NCI-H1694 treated with DMSO at 0.1 percent for 48 hours (cell line): ENCODE data around the gene CLIP2.
A peak's percentile ranks its signal among the peaks of the same experiment; 100 is the strongest.
"Not testable (repeated sequence)": the region's sequence is repeated elsewhere in the genome, so short reads cannot be mapped to it uniquely, and the experiment has no call there.

Experiments
- DNase-seq: peaks from one replicate; lab custom pipeline; 2025; lab: John Stamatoyannopoulos, UW

CLIP2 gene

GRCh38 chr7:74289018-74289658 is at the start of gene CLIP2:
TSS of gene CLIP2 (plus strand) at chr7:74289407. CDS start at chr7:74317547, 28,140 bp downstream.
- DNase-seq, result peak; percentile 38

GRCh38 chr7:74240482-74240881 is 48.7 kb upstream of the CLIP2 start:
- no peak for DNase-seq

- DNase-seq, result no peak
These were observed 47.1 kb upstream of the CLIP2 start for GRCh38 chr7:74242122-74242443.

- no peak for DNase-seq
These were observed 42.7 kb upstream of the CLIP2 start for GRCh38 chr7:74246497-74246896.

- DNase-seq, result no peak
These were observed 41.1 kb upstream of the CLIP2 start for GRCh38 chr7:74248156-74248555.

GRCh38 chr7:74249058-74249457 is 40.1 kb upstream of the CLIP2 start:
- DNase-seq, result not testable (repeated sequence)

GRCh38 chr7:74252893-74253292 is 36.3 kb upstream of the CLIP2 start:
- no peak for DNase-seq

- DNase-seq, result no peak
These were observed 35.9 kb upstream of the CLIP2 start for GRCh38 chr7:74253331-74253730.

GRCh38 chr7:74253835-74254128 is 35.4 kb upstream of the CLIP2 start:
- DNase-seq, result no peak

GRCh38 chr7:74254129-74254857 is 34.9 kb upstream of the CLIP2 start, which contains the start of gene RFC2:
TSS of gene RFC2 (minus strand) at chr7:74254399. CDS start at chr7:74254383, 16 bp downstream.
- peak; percentile 75 for DNase-seq

GRCh38 chr7:74254858-74255379 is 34.3 kb upstream of the CLIP2 start:
- no peak for DNase-seq

- not testable (repeated sequence) for DNase-seq
These were observed 33.7 kb upstream of the CLIP2 start for GRCh38 chr7:74255461-74255860.

GRCh38 chr7:74256491-74257408 is 32.5 kb upstream of the CLIP2 start:
- no peak for DNase-seq

GRCh38 chr7:74258639-74259038 is 30.6 kb upstream of the CLIP2 start:
- no peak for DNase-seq

GRCh38 chr7:74262639-74263398 is 26.4 kb upstream of the CLIP2 start:
- no peak for DNase-seq

GRCh38 chr7:74263399-74264120 is 25.6 kb upstream of the CLIP2 start:
- DNase-seq, result no peak

GRCh38 chr7:74266191-74266963 is 22.8 kb upstream of the CLIP2 start:
- DNase-seq, result no peak

- no peak for DNase-seq
These were observed 21.2 kb upstream of the CLIP2 start for GRCh38 chr7:74267756-74268565.

GRCh38 chr7:74269757-74270277 is 19.4 kb upstream of the CLIP2 start:
- DNase-seq, result peak; percentile 73
